HG03039 (cell line): ENCODE results near the gene AP4B1.
"Not testable (repeated sequence)": the region's sequence is repeated elsewhere in the genome, so short reads cannot be mapped to it uniquely, and the experiment has no call there.

Experiments
- ATAC-seq: cut with Tn5 transposase; IDR thresholded peaks from one replicate; pipeline ENCODE4 v1.9.1; 2021; ENCODE audit warnings: mild to moderate bottlenecking, moderate library complexity; ENCODE audit not compliant: unreplicated experiment

Gene AP4B1

GRCh38 chr1:113859478-113860175, 45.0 kb downstream of the AP4B1 start:
- ATAC-seq, result peak; percentile 89

GRCh38 chr1:113858982-113859381, 45.6 kb downstream of the AP4B1 start:
- ATAC-seq, result no peak

- no peak for ATAC-seq
These were observed 46.2 kb downstream of the AP4B1 start for GRCh38 chr1:113858418-113858817.

GRCh38 chr1:113857776-113858175, 46.8 kb downstream of the AP4B1 start:
- ATAC-seq, result no peak

- no peak for ATAC-seq
These were observed 48.2 kb downstream of the AP4B1 start for GRCh38 chr1:113856401-113856790.

- no peak for ATAC-seq
These were observed 48.8 kb downstream of the AP4B1 start for GRCh38 chr1:113855630-113856400.

- no peak for ATAC-seq
These were observed 50.4 kb downstream of the AP4B1 start for GRCh38 chr1:113854234-113854633.

GRCh38 chr1:113852694-113853093, 51.9 kb downstream of the AP4B1 start:
- ATAC-seq, result not testable (repeated sequence)

GRCh38 chr1:113850127-113850796, 54.3 kb downstream of the AP4B1 start:
- ATAC-seq, result no peak

- ATAC-seq, result no peak
These were observed 55.5 kb downstream of the AP4B1 start for GRCh38 chr1:113849072-113849471.

GRCh38 chr1:113846391-113847035, 58.1 kb downstream of the AP4B1 start:
- no peak for ATAC-seq
